IPS DF 19.7 (cell line): Measurements from ENCODE around the gene PCSK5.

Experiments
- DNase-seq: peaks from one replicate; pipeline ENCODE4 v3.0.0-alpha.2; 2013; ENCODE audit warnings: low read depth, low spot score

The PCSK5 gene

GRCh38 chr9:76188286-76188685, 297.8 kb downstream of the PCSK5 start:
- DNase-seq, result no peak

GRCh38 chr9:76188905-76189304, 298.4 kb downstream of the PCSK5 start:
- DNase-seq, result no peak

- DNase-seq, result no peak
Measured at GRCh38 chr9:76191493-76191892, 301.0 kb downstream of the PCSK5 start.

GRCh38 chr9:76192013-76192412, 301.5 kb downstream of the PCSK5 start:
- no peak for DNase-seq

GRCh38 chr9:76194896-76195295, 304.4 kb downstream of the PCSK5 start:
- no peak for DNase-seq

GRCh38 chr9:76198336-76198735, 307.9 kb downstream of the PCSK5 start:
- DNase-seq, result no peak

GRCh38 chr9:76200315-76200714, 309.8 kb downstream of the PCSK5 start:
- no peak for DNase-seq

GRCh38 chr9:76200745-76201144, 310.3 kb downstream of the PCSK5 start:
- DNase-seq, result no peak

GRCh38 chr9:76203373-76203772, 312.9 kb downstream of the PCSK5 start:
- DNase-seq, result no peak

GRCh38 chr9:76206821-76207220, 316.3 kb downstream of the PCSK5 start:
- peak; percentile 28 for DNase-seq

GRCh38 chr9:76213751-76214150, 323.3 kb downstream of the PCSK5 start:
- no peak for DNase-seq

- DNase-seq, result no peak
Measured at GRCh38 chr9:76215066-76215465, 324.6 kb downstream of the PCSK5 start.

- DNase-seq, result no peak
Measured at GRCh38 chr9:76216161-76216649, 325.7 kb downstream of the PCSK5 start.

- no peak for DNase-seq
Measured at GRCh38 chr9:76218117-76218885, 327.8 kb downstream of the PCSK5 start.

- DNase-seq, result no peak
Measured at GRCh38 chr9:76218886-76219445, 328.5 kb downstream of the PCSK5 start.

- DNase-seq, result no peak
Measured at GRCh38 chr9:76219560-76220151, 329.2 kb downstream of the PCSK5 start.

GRCh38 chr9:76221423-76221822, 330.9 kb downstream of the PCSK5 start:
- no peak for DNase-seq

- DNase-seq, result no peak
Measured at GRCh38 chr9:76223749-76224340, 333.4 kb downstream of the PCSK5 start.

GRCh38 chr9:76227156-76227555, 336.7 kb downstream of the PCSK5 start:
- DNase-seq, result no peak

GRCh38 chr9:76231001-76231400, 340.5 kb downstream of the PCSK5 start:
- no peak for DNase-seq

GRCh38 chr9:76232861-76233489, 342.5 kb downstream of the PCSK5 start:
- DNase-seq, result no peak

GRCh38 chr9:76240578-76240977, 350.1 kb downstream of the PCSK5 start:
- no peak for DNase-seq
